Placental pericyte (primary cell): ENCODE data around the gene KRT222. TPM values are rescaled to one million over a fixed set of nuclear protein-coding genes. Genes with fewer than 3 reads are reported as not detected.

Source experiments
- total RNA-seq: library from RNA; depleted of rRNA; stranded (reverse); fragments of >200 nt; gene quantifications from 2 replicates; pipeline ENCODE4 v1.2.3, GENCODE V29; 2012

The KRT222 gene
- not detected in 2 replicates for total RNA-seq

GRCh38 chr17:40664582-40665333, at the start of gene KRT222:
Gene KRT222 (minus strand): TSS chr17:40665177. CDS start chr17:40665099, 78 bp downstream.

GRCh38 chr17:40703652-40704051, 38.7 kb upstream of the KRT222 start, which contains the start of gene KRT24:
Gene KRT24 (minus strand): TSS chr17:40703752. CDS start chr17:40703693, 59 bp downstream.

GRCh38 chr17:40647624-40648383, 17.2 kb downstream of the KRT222 start, which contains the start of gene SMARCE1:
Gene SMARCE1 (minus strand): TSS chr17:40647818. CDS start chr17:40645802, 2,016 bp downstream.

Other genes with a start within 250 kb of the KRT222 start
- 2.2 and 151 TPM in 2 replicates for gene TOP2A, start 247.3 kb downstream of the KRT222 start, total RNA-seq
- gene IGFBP4, start 221.7 kb downstream of the KRT222 start, total RNA-seq = 258 and 263 TPM in 2 replicates
- 0.14 TPM in 1 of 2 replicates, not detected in the other for gene TNS4, start 163.6 kb downstream of the KRT222 start, total RNA-seq
- under 0.01 TPM in 1 of 2 replicates, not detected in the other for gene CCR7, start 99.7 kb downstream of the KRT222 start, total RNA-seq
- 86.0 and 89.0 TPM in 2 replicates for gene SMARCE1, start 17.4 kb downstream of the KRT222 start, total RNA-seq
- gene KRT24, start 38.6 kb upstream of the KRT222 start, total RNA-seq = 0.14 TPM in 1 of 2 replicates, not detected in the other
- gene KRT25, start 90.2 kb upstream of the KRT222 start, total RNA-seq = not detected in 2 replicates
- gene KRT26, start 107.0 kb upstream of the KRT222 start, total RNA-seq = not detected in 2 replicates
- not detected in 2 replicates for gene KRT27, start 117.4 kb upstream of the KRT222 start, total RNA-seq
- gene KRT28, start 134.8 kb upstream of the KRT222 start, total RNA-seq = not detected in 2 replicates
- 3.1 and 3.5 TPM in 2 replicates for gene KRT10, start 157.4 kb upstream of the KRT222 start, total RNA-seq
- 0.43 TPM in 1 of 2 replicates, not detected in the other for gene KRT12, start 202.0 kb upstream of the KRT222 start, total RNA-seq
- gene KRT20, start 220.1 kb upstream of the KRT222 start, total RNA-seq = not detected in 2 replicates